Parathyroid adenoma (tissue), 2 donors: ENCODE results near the gene MRGPRD.

Source experiments
- H2AFZ ChIP-seq: fragments of 300-600 bp; sonication (generic); one replicate; pipeline ENCODE4 v1.7.0; 2017; ENCODE audit warnings: antibody characterized with exemption, mild to moderate bottlenecking
- H3K27ac ChIP-seq: fragments of 300-600 bp; sonication (generic); one replicate; pipeline ENCODE4 v1.7.0; 2017
- H3K27me3 ChIP-seq: fragments of 300-600 bp; sonication (generic); one replicate; pipeline ENCODE4 v1.7.0; 2017; ENCODE audit warnings: low read length; ENCODE audit not compliant: control insufficient read depth, insufficient read depth
- H3K36me3 ChIP-seq: fragments of 300-600 bp; sonication (generic); one replicate; pipeline ENCODE4 v1.7.0; 2017; ENCODE audit warnings: low read length; ENCODE audit not compliant: control insufficient read depth, insufficient read depth
- H3K4me1 ChIP-seq: fragments of 300-600 bp; sonication (generic); one replicate; pipeline ENCODE4 v1.7.0; 2017; ENCODE audit warnings: control low read depth
- H3K4me2 ChIP-seq: fragments of 300-600 bp; sonication (generic); one replicate; pipeline ENCODE4 v1.7.0; 2017; ENCODE audit warnings: low read length
- H3K4me3 ChIP-seq: fragments of 300-600 bp; sonication (generic); one replicate; pipeline ENCODE4 v1.7.0; 2017; ENCODE audit warnings: low read depth, low read length
- H3K79me2 ChIP-seq: fragments of 300-600 bp; sonication (generic); one replicate; pipeline ENCODE4 v1.7.0; 2017; ENCODE audit warnings: control low read depth
- H3K9ac ChIP-seq: fragments of 300-600 bp; sonication (generic); one replicate; pipeline ENCODE4 v1.7.0; 2017; ENCODE audit warnings: mild to moderate bottlenecking
- H3K9me3 ChIP-seq: fragments of 300-600 bp; sonication (generic); one replicate; pipeline ENCODE4 v1.7.0; 2017; ENCODE audit warnings: low read length; ENCODE audit not compliant: control insufficient read depth
- CTCF ChIP-seq: fragments of 300-600 bp; sonication (generic); IDR thresholded peaks from one replicate; pipeline ENCODE4 v1.7.0; 2017; ENCODE audit warnings: antibody characterized with exemption, mild to moderate bottlenecking
- donor health status: primary hyperparathyroidism.

MRGPRD gene

DNA sequence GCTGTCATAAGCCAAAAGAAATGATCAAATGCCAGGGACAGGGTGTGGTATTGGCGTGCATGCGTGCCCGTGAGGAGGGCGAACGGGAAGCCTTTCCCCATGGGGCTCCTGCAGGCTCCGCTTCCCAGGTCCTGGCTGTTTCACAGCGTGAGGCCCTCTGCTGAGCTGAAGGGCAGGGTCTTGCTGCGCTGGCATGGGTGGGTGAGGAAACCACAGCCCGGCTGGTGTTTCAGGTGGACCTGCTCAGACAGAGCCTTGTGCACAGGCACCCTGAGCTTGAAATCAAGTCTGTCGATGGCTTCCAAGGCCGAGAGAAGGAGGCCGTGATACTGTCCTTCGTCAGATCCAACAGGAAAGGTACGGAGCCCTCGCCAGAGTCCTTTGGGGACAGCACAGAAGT, 45.7 kb downstream of the MRGPRD start:
- Histone ChIP-seq H3K27me3 (no peaks in the 10 kb centered on the region), H3K4me2 (no peak overlapping the region), H3K4me3 (no peak overlapping the region), H3K36me3 (no peaks in the 10 kb centered on the region), H3K27ac (no peak overlapping the region), H3K9ac (no peak overlapping the region), H3K9me3 (no peaks in the 10 kb centered on the region), H3K4me1 (no peaks in the 10 kb centered on the region), H3K79me2 (no peaks in the 10 kb centered on the region), H2AFZ (no peak overlapping the region)
- TF ChIP-seq CTCF: no peak

GRCh38 chr11:68934666-68935065, 46.1 kb downstream of the MRGPRD start:
- TF ChIP-seq CTCF: no peak
- Histone ChIP-seq H3K9ac (no peak overlapping the region), H3K36me3 (no peaks in the 10 kb centered on the region), H3K4me2 (no peak overlapping the region), H3K27me3 (no peaks in the 10 kb centered on the region), H2AFZ (no peak overlapping the region), H3K9me3 (no peaks in the 10 kb centered on the region), H3K4me3 (no peak overlapping the region), H3K27ac (no peak overlapping the region), H3K4me1 (no peaks in the 10 kb centered on the region), H3K79me2 (no peaks in the 10 kb centered on the region)

GRCh38 chr11:68934321-68934645, 46.5 kb downstream of the MRGPRD start:
- TF ChIP-seq CTCF: no peak
- no peaks in the 10 kb centered on the region for H3K36me3 ChIP-seq
- H3K4me3 ChIP-seq: no peak overlapping the region
- no peak overlapping the region for H3K9ac ChIP-seq
- no peak overlapping the region for H3K27ac ChIP-seq
- no peak overlapping the region for H3K4me2 ChIP-seq
- no peaks in the 10 kb centered on the region for H3K79me2 ChIP-seq
- H3K27me3 ChIP-seq: no peaks in the 10 kb centered on the region
- no peaks in the 10 kb centered on the region for H3K9me3 ChIP-seq
- H2AFZ ChIP-seq: no peak overlapping the region
- no peaks in the 10 kb centered on the region for H3K4me1 ChIP-seq

DNA sequence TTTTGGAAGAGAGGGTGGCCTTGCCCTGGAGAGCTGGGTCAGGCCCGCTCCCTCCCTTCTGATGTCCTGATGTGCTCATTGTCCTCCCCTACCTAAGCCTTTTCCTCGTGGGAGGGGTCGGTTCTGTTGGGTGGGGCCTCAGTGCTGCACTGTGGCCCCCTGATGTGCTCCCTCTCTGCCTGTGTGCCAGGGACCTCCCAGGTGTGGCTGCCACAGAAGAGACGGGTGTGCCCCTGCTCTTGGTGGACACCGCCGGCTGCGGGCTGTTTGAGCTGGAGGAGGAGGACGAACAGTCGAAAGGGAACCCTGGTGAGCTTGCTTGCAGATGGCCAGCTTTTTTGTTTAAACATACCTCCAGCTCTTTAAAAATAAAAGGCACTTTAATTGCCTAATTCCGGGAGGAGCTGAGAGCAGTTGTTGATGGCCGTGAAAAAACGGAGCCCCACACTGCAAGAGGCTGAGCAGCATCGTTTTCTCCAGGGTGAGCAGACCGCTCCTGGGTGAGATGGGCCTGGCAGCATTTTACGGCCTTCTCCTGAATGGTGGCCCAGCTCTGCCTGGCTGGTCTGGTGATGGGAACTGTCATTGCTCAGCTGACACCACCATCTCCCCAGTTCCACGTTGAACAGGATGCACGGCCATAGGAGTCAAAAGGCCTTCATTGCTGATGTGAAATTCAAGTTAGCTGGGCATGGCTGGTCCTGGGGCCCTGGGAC, 47.0 kb downstream of the MRGPRD start:
- no peak for TF ChIP-seq CTCF
- H3K4me2 ChIP-seq: no peak overlapping the region
- no peak overlapping the region for H3K4me3 ChIP-seq
- H3K9ac ChIP-seq: no peak overlapping the region
- no peaks in the 10 kb centered on the region for H3K9me3 ChIP-seq
- no peaks in the 10 kb centered on the region for H3K4me1 ChIP-seq
- H2AFZ ChIP-seq: no peak overlapping the region
- H3K27me3 ChIP-seq: no peaks in the 10 kb centered on the region
- no peaks in the 10 kb centered on the region for H3K79me2 ChIP-seq
- H3K27ac ChIP-seq: no peak overlapping the region
- no peaks in the 10 kb centered on the region for H3K36me3 ChIP-seq

DNA sequence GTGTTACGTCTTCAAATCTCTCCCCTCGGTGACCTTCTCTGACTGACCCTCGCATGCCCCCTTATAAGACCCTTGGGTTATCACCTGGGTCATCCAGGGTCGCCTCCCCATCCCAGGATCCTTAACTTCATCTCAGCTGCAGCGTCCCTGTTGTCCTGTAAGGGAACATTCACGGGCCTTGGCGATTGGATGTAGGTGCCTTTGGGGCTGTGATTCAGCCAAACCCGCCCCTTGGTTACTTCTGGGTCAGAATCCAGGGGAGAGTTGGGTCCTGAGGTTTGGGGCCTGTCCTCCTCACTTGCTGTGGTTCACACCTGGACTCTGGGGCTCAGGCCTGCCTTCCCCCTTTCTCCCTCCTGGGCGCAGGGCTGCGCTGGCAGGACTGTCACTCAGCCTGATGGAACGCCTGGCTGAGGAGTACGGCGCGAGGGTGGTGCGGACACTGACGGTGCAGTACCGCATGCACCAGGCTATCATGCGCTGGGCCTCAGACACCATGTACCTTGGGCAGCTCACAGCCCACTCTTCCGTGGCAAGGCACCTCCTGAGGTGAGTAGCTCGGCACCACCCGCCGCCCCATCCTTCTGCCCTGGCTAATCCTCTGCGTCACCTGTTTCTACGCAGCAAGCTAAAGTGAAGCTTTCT, 47.7 kb downstream of the MRGPRD start:
- no peaks in the 10 kb centered on the region for H3K27me3 ChIP-seq
- H3K27ac ChIP-seq: no peak overlapping the region
- no peak overlapping the region for H3K4me2 ChIP-seq
- H3K79me2 ChIP-seq: no peaks in the 10 kb centered on the region
- no peak overlapping the region for H3K9ac ChIP-seq
- no peaks in the 10 kb centered on the region for H3K9me3 ChIP-seq
- no peak overlapping the region for H3K4me3 ChIP-seq
- TF ChIP-seq CTCF: no peak
- H3K4me1 ChIP-seq: no peaks in the 10 kb centered on the region
- H2AFZ ChIP-seq: no peak overlapping the region
- no peaks in the 10 kb centered on the region for H3K36me3 ChIP-seq
